Peyer's patch (tissue), 4 donors: Measurements from ENCODE around the gene LMBR1L.

Experiments used
- POLR2A ChIP-seq, 2 donors: fragments of 450-650 bp; IDR thresholded peaks; one replicate each; pipeline ENCODE4 v1.5.1; 2017; ENCODE audit warnings: antibody characterized with exemption in 2 of 2, mild to moderate bottlenecking in 2 of 2, moderate library complexity in 2 of 2
- TF ChIP-seq, protein P1 (sequence below), 6 experiments: fragments of 450-650 bp in 4 of 6; fragments of 200-600 bp in 2 of 6; sonication (generic) in 1 of 6; IDR thresholded peaks; one replicate each; pipeline ENCODE4 v1.5.1; 2017 to 2019; ENCODE audit warnings: antibody characterized with exemption in 6 of 6, mild to moderate bottlenecking in 3 of 6, moderate library complexity in 1 of 6

DNA sequence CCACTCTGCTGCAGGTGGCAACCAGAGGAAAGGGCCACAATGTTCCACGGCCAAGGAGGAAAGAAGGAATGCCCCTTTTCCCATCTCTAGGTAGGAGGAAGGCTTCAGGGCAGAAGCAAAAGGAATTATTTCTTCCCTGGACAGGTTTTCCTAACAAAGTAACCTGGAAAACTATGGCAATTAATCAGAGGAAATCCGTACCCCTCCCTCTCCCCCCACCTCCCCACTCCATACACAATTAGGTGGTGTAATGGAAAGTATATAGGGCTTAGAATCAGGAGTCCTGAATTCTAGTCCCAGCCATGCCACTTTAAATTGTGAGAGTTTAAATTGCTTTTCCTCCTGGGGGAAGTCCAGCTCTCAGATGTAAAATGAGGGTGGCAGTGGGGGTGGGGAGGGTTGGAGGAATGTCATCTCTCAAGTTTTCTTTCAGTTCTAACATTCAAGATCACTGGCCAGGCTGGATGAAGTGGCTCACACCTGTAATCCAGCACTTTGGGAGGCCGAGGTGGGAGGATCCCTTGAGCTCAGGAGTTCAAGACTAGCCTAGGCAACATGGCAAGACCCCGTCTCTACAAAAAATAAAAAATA is 17.7 kb downstream of the LMBR1L start:
- no peak for TF ChIP-seq POLR2A (IDR thresholded peaks at IDR 0.05)
- TF ChIP-seq, protein P1, sequence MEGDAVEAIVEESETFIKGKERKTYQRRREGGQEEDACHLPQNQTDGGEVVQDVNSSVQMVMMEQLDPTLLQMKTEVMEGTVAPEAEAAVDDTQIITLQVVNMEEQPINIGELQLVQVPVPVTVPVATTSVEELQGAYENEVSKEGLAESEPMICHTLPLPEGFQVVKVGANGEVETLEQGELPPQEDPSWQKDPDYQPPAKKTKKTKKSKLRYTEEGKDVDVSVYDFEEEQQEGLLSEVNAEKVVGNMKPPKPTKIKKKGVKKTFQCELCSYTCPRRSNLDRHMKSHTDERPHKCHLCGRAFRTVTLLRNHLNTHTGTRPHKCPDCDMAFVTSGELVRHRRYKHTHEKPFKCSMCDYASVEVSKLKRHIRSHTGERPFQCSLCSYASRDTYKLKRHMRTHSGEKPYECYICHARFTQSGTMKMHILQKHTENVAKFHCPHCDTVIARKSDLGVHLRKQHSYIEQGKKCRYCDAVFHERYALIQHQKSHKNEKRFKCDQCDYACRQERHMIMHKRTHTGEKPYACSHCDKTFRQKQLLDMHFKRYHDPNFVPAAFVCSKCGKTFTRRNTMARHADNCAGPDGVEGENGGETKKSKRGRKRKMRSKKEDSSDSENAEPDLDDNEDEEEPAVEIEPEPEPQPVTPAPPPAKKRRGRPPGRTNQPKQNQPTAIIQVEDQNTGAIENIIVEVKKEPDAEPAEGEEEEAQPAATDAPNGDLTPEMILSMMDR (IDR thresholded peaks at IDR 0.05), result no peak
